ENCODE data around the gene NDE1.
"Not testable (repeated sequence)": the region's sequence is repeated elsewhere in the genome, so short reads cannot be mapped to it uniquely, and the experiment has no call there.

NDE1 gene

DNA sequence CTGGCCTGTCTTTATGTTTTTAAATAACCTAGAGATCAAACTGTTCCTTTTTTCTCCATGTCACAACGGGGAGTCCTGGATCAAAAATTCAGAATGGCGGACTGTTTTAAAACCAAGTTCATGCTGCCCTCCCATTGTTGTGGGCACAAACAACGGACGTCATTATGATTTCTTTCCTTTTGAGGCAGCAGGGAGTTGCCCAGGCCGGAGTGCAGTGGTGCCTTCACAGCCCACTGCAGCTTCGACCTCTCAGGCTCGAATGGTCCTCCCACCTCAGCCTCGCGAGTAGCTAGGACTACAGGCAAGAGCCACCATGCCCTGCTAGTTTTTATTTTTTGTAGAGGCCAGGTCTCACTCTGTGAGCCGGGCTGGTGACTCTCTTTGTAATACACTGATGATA lies 26.5 kb downstream of the NDE1 start:
- Histone ChIP-seq H3K36me3 (ENCODE audit: insufficient read depth, low read length) (peaks cover 10% of the 10 kb centered on the region), H3K9me3 (ENCODE audit: low read depth, low read length) (no peaks in the 10 kb centered on the region), H3K9ac (ENCODE audit: insufficient read length) (no peak overlapping the region), H3K4me3 (no peak overlapping the region), H3K27ac (no peak overlapping the region)
- DNase-seq (ENCODE audit: low read depth, low spot score), result no peak
- TF ChIP-seq EZH2 (IDR thresholded peaks at IDR 0.05) (no peak), POLR2AphosphoS5 (IDR thresholded peaks at IDR 0.05; ENCODE audit: borderline replicate concordance, low read depth, low read length) (no peak)

DNA sequence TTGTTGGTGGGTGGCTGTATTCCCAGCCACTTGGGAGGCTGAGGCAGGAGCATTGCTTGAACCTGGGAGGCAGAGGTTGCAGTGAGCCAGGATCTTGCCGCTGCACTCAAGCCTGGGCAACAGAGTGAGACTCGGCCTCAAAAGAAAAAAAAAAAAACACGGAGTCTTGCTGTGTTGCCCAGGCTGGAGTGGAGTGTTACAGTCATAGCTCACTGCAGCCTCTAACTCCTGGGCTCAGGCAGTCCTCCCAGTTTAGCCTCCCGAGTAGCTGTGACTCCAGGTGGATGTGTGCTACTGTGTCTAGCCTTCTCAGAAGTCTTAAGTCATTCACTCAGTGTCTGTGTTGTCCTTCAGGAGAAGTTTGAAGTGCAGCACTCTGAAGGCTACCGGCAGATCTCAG lies 27.4 kb downstream of the NDE1 start:
- TF ChIP-seq EZH2 (IDR thresholded peaks at IDR 0.05) (no peak), FOXP2 (optimal IDR thresholded peaks at IDR 0.05; ENCODE audit: control extremely low read depth, extremely low read length, insufficient read depth) (no peak), POLR2AphosphoS5 (IDR thresholded peaks at IDR 0.05; ENCODE audit: borderline replicate concordance, low read depth, low read length) (no peak)
- no peak for DNase-seq (ENCODE audit: low read depth, low spot score)
- no peak overlapping the region for H3K27ac ChIP-seq
- H3K9me3 ChIP-seq (ENCODE audit: low read depth, low read length), result no peaks in the 10 kb centered on the region
- H3K9ac ChIP-seq (ENCODE audit: insufficient read length), result no peak overlapping the region
- H3K36me3 ChIP-seq (ENCODE audit: insufficient read depth, low read length), result peaks cover 14% of the 10 kb centered on the region
- H3K4me3 ChIP-seq, result no peak overlapping the region

DNA sequence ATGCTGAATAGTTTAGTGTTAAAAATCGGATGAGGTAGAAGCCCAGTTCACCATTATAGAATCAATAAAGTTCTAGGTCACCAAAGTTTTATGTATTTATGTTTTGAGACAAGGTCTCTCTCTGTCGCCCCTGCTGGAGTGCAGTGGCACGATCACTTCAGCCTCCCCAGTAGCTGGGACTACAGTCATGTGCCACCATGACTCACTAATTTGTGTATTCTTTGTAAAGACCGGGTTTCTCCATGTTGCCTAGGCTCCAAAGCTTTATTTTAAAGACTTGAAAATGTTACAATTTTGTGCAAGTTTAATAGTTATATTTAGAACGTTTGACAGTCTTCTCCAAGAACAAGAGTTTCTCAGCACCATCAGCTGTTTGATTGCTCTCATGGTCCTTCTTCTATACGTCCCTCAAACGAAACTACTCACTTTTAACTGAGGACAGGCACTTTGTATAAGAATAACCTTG lies 32.1 kb downstream of the NDE1 start:
- peaks cover 20% of the 10 kb centered on the region for H3K36me3 ChIP-seq (ENCODE audit: insufficient read depth, low read length)

DNA sequence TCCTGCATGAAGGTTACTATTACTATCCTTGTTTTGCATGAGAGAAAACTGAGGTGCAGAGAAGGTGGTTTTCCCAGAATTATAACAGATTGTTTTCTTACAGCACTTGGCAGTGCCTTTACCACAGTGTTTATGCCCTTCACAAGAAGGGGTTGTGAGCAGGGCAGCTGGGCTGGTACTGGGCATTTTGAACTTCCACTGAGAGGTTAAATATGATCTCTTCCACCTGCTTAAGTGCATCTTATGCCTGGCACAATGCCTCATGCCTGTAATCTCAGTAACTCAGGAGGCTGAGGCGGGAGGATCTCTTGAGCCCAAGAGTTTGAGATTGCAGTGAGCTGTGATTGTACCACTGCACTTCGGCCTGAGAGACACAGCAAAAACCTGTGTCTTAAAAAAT lies 36.2 kb downstream of the NDE1 start:
- DNase-seq (ENCODE audit: low read depth, low spot score), result no peak

More for the DNA sequence above, 32.1 kb downstream of the NDE1 start:
- TF ChIP-seq EZH2 (IDR thresholded peaks at IDR 0.05) (no peak), FOXP2 (optimal IDR thresholded peaks at IDR 0.05; ENCODE audit: control extremely low read depth, extremely low read length, insufficient read depth) (no peak), POLR2AphosphoS5 (IDR thresholded peaks at IDR 0.05; ENCODE audit: borderline replicate concordance, low read depth, low read length) (no peak)
- H3K9ac ChIP-seq (ENCODE audit: insufficient read length), result no peak overlapping the region
- DNase-seq (ENCODE audit: low read depth, low spot score), result no peak
- no peaks in the 10 kb centered on the region for H3K9me3 ChIP-seq (ENCODE audit: low read depth, low read length)
- no peak overlapping the region for H3K27ac ChIP-seq
- no peak overlapping the region for H3K4me3 ChIP-seq

DNA sequence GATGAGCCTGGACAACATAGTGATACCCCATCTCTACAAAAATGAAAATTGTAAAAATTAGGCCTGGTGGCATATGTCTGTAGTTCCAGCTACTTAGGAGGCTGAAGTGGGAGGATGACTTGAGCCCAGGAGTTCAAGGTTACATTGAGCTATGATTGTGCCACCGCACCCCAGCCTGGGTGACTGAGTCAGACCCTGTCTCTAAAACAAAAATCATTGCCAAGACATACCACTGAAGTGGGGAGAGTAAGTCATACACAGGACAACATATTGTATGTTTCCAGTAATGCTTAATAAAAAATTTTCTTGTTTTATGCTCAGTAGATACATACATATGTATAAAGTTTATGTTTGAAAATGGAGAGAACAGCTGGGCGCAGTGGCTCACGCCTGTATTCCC lies 39.2 kb downstream of the NDE1 start:
- peaks cover 32% of the 10 kb centered on the region for H3K36me3 ChIP-seq (ENCODE audit: insufficient read depth, low read length)

More for the DNA sequence above, 36.2 kb downstream of the NDE1 start:
- H3K4me3 ChIP-seq, result no peak overlapping the region
- peaks cover 29% of the 10 kb centered on the region for H3K36me3 ChIP-seq (ENCODE audit: insufficient read depth, low read length)
- H3K27ac ChIP-seq, result no peak overlapping the region
- no peak overlapping the region for H3K9ac ChIP-seq (ENCODE audit: insufficient read length)
- TF ChIP-seq FOXP2 (optimal IDR thresholded peaks at IDR 0.05; ENCODE audit: control extremely low read depth, extremely low read length, insufficient read depth), result no peak
- no peak for TF ChIP-seq POLR2AphosphoS5 (IDR thresholded peaks at IDR 0.05; ENCODE audit: borderline replicate concordance, low read depth, low read length)
- no peak for TF ChIP-seq EZH2 (IDR thresholded peaks at IDR 0.05)
- H3K9me3 ChIP-seq (ENCODE audit: low read depth, low read length), result no peaks in the 10 kb centered on the region

DNA sequence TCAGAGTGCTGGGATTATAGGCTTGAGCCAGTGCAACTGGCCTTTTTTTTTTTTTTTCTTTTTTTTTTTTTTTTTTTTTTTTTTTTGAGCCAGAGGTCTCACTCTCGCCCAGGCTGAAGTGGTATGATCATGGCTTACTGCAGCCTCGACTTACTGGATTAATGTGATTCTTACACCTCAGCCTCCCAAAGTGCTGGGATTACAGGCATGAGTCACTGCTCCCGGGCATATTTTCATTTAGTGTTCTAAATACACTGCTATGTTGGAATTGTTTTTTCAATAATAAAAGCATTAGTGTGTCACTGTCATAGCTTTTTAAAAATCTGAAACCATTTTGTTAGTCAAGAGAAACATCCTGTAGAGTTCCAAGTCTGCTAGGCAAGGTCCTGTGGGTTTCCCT lies 40.3 kb downstream of the NDE1 start:
- Histone ChIP-seq H3K27ac (no peak overlapping the region), H3K9ac (ENCODE audit: insufficient read length) (no peak overlapping the region), H3K4me3 (no peak overlapping the region), H3K36me3 (ENCODE audit: insufficient read depth, low read length) (peaks cover 37% of the 10 kb centered on the region), H3K9me3 (ENCODE audit: low read depth, low read length) (no peaks in the 10 kb centered on the region)
- TF ChIP-seq EZH2 (IDR thresholded peaks at IDR 0.05) (no peak), POLR2AphosphoS5 (IDR thresholded peaks at IDR 0.05; ENCODE audit: borderline replicate concordance, low read depth, low read length) (no peak), FOXP2 (optimal IDR thresholded peaks at IDR 0.05; ENCODE audit: control extremely low read depth, extremely low read length, insufficient read depth) (no peak)
- DNase-seq (ENCODE audit: low read depth, low spot score), result no peak

More for the DNA sequence above, 39.2 kb downstream of the NDE1 start:
- no peak for DNase-seq (ENCODE audit: low read depth, low spot score)
- TF ChIP-seq EZH2 (IDR thresholded peaks at IDR 0.05), result no peak
- TF ChIP-seq POLR2AphosphoS5 (IDR thresholded peaks at IDR 0.05; ENCODE audit: borderline replicate concordance, low read depth, low read length), result no peak
- TF ChIP-seq FOXP2 (optimal IDR thresholded peaks at IDR 0.05; ENCODE audit: control extremely low read depth, extremely low read length, insufficient read depth), result no peak
- H3K9me3 ChIP-seq (ENCODE audit: low read depth, low read length), result no peaks in the 10 kb centered on the region
- H3K4me3 ChIP-seq, result no peak overlapping the region
- H3K9ac ChIP-seq (ENCODE audit: insufficient read length), result no peak overlapping the region
- no peak overlapping the region for H3K27ac ChIP-seq

DNA sequence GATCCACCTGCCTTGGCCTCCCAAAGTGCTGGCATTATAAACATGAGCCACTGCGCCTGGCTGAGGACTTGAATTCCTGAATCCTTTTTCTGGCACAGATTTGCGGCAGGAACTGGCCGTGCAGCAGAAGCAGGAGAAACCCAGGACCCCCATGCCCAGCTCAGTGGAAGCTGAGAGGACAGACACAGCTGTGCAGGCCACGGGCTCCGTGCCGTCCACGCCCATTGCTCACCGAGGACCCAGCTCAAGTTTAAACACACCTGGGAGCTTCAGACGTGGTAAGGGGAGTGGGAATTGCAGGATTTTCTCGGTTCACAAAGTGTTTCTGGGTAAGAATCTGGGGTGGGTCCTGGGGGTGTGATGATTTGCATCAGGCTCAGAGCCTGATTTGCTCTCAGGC lies 41.0 kb downstream of the NDE1 start:
- Histone ChIP-seq H3K36me3 (ENCODE audit: insufficient read depth, low read length) (peaks cover 34% of the 10 kb centered on the region), H3K4me3 (no peak overlapping the region), H3K27ac (no peak overlapping the region), H3K9me3 (ENCODE audit: low read depth, low read length) (no peaks in the 10 kb centered on the region), H3K9ac (ENCODE audit: insufficient read length) (no peak overlapping the region)
- no peak for TF ChIP-seq POLR2AphosphoS5 (IDR thresholded peaks at IDR 0.05; ENCODE audit: borderline replicate concordance, low read depth, low read length)
- TF ChIP-seq EZH2 (IDR thresholded peaks at IDR 0.05), result no peak
- no peak for TF ChIP-seq FOXP2 (optimal IDR thresholded peaks at IDR 0.05; ENCODE audit: control extremely low read depth, extremely low read length, insufficient read depth)
- no peak for DNase-seq (ENCODE audit: low read depth, low spot score)

DNA sequence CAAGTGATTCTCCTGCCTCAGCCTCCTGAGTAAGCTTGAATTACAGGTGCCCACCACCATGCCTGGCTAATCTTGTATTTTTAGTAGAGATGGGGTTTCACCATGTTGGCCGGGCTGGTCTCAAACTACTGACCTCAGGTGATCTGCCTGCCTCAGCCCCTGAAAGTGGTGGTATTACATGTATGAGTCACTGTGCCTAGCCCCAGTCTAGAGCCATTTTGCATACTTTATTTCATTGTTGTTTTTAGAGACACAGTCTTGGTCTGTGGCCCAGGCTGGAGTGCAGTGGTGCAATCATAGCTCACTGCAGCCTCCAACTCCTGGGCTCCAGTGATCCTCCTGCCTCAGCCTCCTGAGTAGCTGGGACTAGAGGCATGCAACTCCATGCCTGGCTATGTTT lies 42.5 kb downstream of the NDE1 start:
- not testable (repeated sequence) for H3K4me3 ChIP-seq; DNase-seq (ENCODE audit: low read depth, low spot score); H3K9me3 ChIP-seq (ENCODE audit: low read depth, low read length); H3K9ac ChIP-seq (ENCODE audit: insufficient read length); H3K27ac ChIP-seq
- H3K36me3 ChIP-seq (ENCODE audit: insufficient read depth, low read length), result peaks cover 39% of the 10 kb centered on the region; the same call in 1 of the 2 replicates

DNA sequence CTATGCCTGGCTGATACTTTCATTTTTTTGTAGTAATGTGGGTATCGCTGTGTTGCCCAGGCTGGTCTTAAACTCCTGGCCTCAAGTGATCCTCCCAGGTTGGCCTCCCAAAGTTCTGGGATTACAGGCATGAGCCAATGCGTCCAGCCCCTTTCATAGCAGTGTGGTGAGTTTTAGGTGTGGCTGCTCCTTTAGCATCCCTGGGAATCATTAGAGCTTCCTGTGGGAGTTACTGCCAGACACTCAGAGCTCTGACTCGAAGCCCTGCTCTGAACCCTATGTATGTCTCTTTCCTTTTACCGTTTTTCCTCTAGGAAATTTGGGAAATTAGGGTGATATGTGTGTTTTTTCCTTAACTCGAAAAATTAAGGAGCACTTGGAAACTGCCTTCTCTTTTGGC lies 44.5 kb downstream of the NDE1 start:
- no peak overlapping the region for H3K9ac ChIP-seq (ENCODE audit: insufficient read length)
- no peak for TF ChIP-seq POLR2AphosphoS5 (IDR thresholded peaks at IDR 0.05; ENCODE audit: borderline replicate concordance, low read depth, low read length)
- TF ChIP-seq FOXP2 (optimal IDR thresholded peaks at IDR 0.05; ENCODE audit: control extremely low read depth, extremely low read length, insufficient read depth), result no peak
- TF ChIP-seq EZH2 (IDR thresholded peaks at IDR 0.05), result no peak
- H3K4me3 ChIP-seq, result no peak overlapping the region
- peaks cover 42% of the 10 kb centered on the region; the same call in 1 of the 2 replicates for H3K36me3 ChIP-seq (ENCODE audit: insufficient read depth, low read length)
- H3K27ac ChIP-seq, result no peak overlapping the region
- H3K9me3 ChIP-seq (ENCODE audit: low read depth, low read length), result no peaks in the 10 kb centered on the region
- DNase-seq (ENCODE audit: low read depth, low spot score), result no peak

All from SK-N-MC (cell line).